ENCODE results near the gene SLC16A11. TPM values are rescaled to one million over a fixed set of nuclear protein-coding genes. Genes with fewer than 3 reads are reported as not detected.

SLC16A11 gene
- total and polyA plus RNA-seq, 8 donors, result 0.61 to 17.3 (median 3.0) TPM

DNA sequence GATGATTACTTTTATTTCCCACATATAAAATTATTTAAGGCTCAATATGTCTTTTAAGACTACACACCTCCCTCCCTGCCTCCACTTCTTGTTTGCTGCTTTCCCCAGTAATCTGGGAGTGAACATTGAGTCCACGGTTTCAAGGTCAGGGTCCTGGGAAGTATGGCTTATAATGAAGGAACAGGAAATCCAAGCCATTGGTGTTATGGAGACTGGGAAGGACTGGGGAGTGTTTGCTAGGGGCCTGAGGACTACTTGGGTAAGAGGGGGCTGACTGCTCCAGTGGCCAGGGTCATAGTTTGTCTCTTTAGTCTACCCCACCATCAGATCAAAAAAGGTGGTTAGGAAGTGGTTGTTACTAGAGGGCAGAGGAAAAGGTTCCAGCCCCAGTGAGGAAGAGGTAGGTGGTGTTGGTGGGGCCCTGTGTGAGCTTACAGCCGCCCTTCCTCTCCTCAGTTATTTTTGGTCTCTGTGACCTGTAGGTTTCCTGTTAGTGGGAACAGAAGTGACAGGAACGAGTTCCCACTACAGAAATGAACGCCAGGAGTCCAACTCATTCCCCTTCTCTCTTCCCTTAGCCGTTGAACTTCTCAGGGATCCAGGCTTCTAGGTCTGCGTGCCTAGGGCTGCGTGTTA lies 8.8 kb downstream of the SLC16A11 start:
- Histone ChIP-seq H3K4me3 (peak overlapping the region; percentile 46 to 89 (median 64)), H3K9me3 (no peaks in the 10 kb centered on the region), H3K27ac (peak overlapping the region; percentile 19 to 87 (median 68)), H3K36me3 (no peaks in the 10 kb centered on the region), H3K27me3 (no peaks in the 10 kb centered on the region), H3K4me1 (peaks cover 4 to 7% (median 4%) of the 10 kb centered on the region in 3 donors)
- TF ChIP-seq CTCF (IDR thresholded peaks at IDR 0.05), result no peak
- no peak for FAIRE-seq
- peak; percentile 14 to 17 (median 16) for ATAC-seq
- WGBS, 2 donors, result 2 to 4% methylated on average over 7 of the region's 7 CpGs
- DNase-seq, result peak in 1 of 6 donors; percentile 10
- intact Hi-C loops (cut with DNase I), result no loop called here

DNA sequence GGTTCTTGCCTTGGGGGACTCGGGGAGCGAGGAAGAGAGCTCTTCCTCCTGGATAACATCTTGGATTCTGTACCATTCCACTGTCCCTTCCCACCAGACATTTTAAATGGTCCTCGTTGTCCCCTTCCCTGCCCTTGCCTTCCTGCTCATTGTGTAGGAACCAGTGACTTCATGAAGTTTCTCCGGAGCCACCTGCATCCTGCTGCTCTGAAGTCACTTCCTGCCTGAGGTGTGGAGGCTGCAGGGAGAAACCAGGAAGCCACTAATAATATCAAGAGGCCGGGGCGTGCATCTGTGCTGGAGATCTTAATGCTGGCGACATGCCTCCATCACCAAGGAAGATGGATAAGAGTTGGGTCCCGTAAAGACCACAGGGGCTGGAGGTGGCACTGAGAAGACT lies 14.2 kb downstream of the SLC16A11 start:
- Histone ChIP-seq H3K36me3 (no peaks in the 10 kb centered on the region), H3K4me1 (no peaks in the 10 kb centered on the region), H3K4me3 (no peak overlapping the region), H3K27ac (no peak overlapping the region), H3K9me3 (no peaks in the 10 kb centered on the region), H3K27me3 (no peaks in the 10 kb centered on the region)
- intact Hi-C loops (cut with DNase I), result no loop called here
- FAIRE-seq (no peak), ATAC-seq (no peak), DNase-seq (no peak)
- WGBS, 2 donors, result 73 to 85% methylated on average over 8 of the region's 8 CpGs
- no peak for TF ChIP-seq CTCF (IDR thresholded peaks at IDR 0.05)

DNA sequence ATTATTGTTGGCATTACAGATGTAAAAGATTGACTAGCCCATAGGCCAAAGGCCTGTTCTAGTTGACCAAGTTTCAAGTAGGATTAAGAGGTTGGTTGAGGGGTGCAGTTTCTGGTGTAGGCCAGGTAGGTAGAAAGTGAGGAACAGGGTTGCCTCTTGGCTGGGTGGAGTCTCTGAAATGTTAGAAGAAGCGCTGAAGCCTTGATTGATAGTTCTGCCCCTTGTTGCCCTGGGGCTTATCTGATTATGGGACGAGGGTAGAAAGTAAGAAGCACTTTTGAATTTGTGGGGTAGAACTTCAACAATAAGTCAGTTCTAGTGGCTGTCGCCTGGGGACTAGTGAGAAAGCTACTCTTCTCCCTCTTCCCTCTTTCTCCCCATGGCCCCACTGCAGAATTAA lies 14.8 kb downstream of the SLC16A11 start:
- ATAC-seq, result no peak
- FAIRE-seq, result no peak
- intact Hi-C loops (cut with DNase I), result no loop called here
- Histone ChIP-seq H3K4me1 (no peaks in the 10 kb centered on the region), H3K27me3 (no peaks in the 10 kb centered on the region), H3K27ac (no peak overlapping the region), H3K9me3 (no peaks in the 10 kb centered on the region), H3K36me3 (no peaks in the 10 kb centered on the region), H3K4me3 (no peak overlapping the region)
- DNase-seq, result no peak
- WGBS, 2 donors, result 77 to 82% methylated on average over 3 of the region's 3 CpGs
- TF ChIP-seq CTCF (IDR thresholded peaks at IDR 0.05), result no peak

GRCh38 chr17:7027335-7027734 lies 16.6 kb downstream of the SLC16A11 start:
- no peak for TF ChIP-seq CTCF (IDR thresholded peaks at IDR 0.05)
- H3K27ac ChIP-seq, result no peak overlapping the region
- no peaks in the 10 kb centered on the region for H3K27me3 ChIP-seq
- H3K4me3 ChIP-seq, result no peak overlapping the region
- H3K9me3 ChIP-seq, result no peaks in the 10 kb centered on the region
- ATAC-seq, result no peak
- intact Hi-C loops (cut with DNase I), result no loop called here
- peak in 1 of 6 donors; percentile 22 for DNase-seq
- peaks cover 0 to 3% (median 0%) of the 10 kb centered on the region in 3 donors for H3K4me1 ChIP-seq
- no peak for FAIRE-seq
- H3K36me3 ChIP-seq, result no peaks in the 10 kb centered on the region
- 75 to 77% methylated on average over 13 of the region's 13 CpGs for WGBS, 2 donors

DNA sequence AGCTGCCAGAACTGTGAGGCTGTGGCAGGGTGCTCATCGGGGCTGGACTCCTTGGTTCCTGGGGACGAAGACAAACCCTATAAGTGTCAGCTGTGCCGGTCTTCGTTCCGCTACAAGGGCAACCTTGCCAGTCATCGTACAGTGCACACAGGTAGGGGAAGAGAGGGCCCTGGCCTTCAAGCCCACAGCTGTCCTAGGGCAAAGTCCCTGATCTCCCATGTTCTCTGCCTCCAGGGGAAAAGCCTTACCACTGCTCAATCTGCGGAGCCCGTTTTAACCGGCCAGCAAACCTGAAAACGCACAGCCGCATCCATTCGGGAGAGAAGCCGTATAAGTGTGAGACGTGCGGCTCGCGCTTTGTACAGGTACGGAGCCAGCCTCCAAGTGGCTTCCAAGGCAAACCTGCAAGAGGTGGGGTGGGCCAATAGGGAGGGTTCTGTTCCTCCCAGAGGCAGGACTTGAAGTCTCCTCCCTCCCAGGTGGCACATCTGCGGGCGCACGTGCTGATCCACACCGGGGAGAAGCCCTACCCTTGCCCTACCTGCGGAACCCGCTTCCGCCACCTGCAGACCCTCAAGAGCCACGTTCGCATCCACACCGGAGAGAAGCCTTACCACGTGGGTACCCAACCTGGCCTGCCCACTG lies 17.3 kb downstream of the SLC16A11 start:
- H3K27ac ChIP-seq, result no peak overlapping the region

More for the DNA sequence above, 17.3 kb downstream of the SLC16A11 start:
- DNase-seq (no peak), FAIRE-seq (no peak), ATAC-seq (no peak)
- Histone ChIP-seq H3K36me3 (no peaks in the 10 kb centered on the region), H3K4me1 (peaks cover 0 to 6% (median 0%) of the 10 kb centered on the region in 3 donors), H3K9me3 (no peaks in the 10 kb centered on the region), H3K27me3 (no peaks in the 10 kb centered on the region), H3K4me3 (no peak overlapping the region)
- WGBS, 2 donors, result 79 to 83% methylated on average over 29 of the region's 29 CpGs
- intact Hi-C loops (cut with DNase I), result no loop called here
- no peak for TF ChIP-seq CTCF (IDR thresholded peaks at IDR 0.05)

Measured in pancreas (tissue), 10 donors.